HL-60/S4 treated with phorbol 12-myristate 13-acetate at 8.2 ng/mL for 4 days and 3 days (cell line): ENCODE data around the gene SCGN.
"Not testable (repeated sequence)": the region's sequence is repeated elsewhere in the genome, so short reads cannot be mapped to it uniquely, and the experiment has no call there.

Experiments used
- in situ Hi-C: fragments of 300-500 bp; cut with MboI; formaldehyde crosslinking; loops from 2 replicates; pipeline ENCODE4 v1.15.0; 2022; ENCODE audit warnings: low sequenced_read_pairs

SCGN gene

DNA sequence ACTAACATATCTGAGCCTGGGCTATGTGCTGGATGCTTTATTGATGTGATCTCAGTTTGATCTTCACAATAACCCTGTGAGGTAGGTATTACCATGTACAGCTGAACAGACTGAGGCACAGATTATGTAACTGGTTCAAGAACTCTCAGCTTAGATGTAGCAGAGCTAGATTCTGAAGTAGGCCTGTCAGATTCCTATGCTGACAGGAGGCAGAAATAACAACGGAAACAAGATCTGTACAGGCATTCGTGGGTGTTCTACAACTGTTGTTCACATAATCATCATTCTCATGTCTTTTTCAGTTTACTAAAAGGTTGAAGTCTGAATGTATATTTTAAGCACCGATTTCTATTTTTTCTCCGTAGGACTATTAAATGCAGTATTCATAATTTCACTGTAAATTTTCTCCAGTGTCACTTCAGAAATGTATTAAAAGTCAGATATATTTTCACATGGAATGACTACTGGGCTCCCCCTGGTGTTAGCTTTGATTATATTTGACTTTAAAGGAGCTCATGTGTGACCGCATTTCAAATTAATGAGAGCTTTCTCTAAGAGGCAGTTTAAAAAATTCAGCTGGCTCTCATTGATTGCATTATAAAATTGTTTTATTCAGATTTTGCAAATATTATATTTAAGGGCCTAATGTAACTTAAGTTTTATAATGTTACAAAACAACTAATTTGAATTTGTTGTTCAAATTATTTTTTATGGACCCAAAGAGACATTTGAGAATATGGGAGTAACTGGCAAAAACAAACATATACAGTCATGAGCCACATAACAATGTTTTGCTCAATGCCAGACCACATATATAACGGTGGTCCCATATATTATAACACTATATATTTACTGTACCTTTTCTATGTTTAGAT lies 66.1 kb downstream of the SCGN start:
- in situ Hi-C loops: no loop called here

DNA sequence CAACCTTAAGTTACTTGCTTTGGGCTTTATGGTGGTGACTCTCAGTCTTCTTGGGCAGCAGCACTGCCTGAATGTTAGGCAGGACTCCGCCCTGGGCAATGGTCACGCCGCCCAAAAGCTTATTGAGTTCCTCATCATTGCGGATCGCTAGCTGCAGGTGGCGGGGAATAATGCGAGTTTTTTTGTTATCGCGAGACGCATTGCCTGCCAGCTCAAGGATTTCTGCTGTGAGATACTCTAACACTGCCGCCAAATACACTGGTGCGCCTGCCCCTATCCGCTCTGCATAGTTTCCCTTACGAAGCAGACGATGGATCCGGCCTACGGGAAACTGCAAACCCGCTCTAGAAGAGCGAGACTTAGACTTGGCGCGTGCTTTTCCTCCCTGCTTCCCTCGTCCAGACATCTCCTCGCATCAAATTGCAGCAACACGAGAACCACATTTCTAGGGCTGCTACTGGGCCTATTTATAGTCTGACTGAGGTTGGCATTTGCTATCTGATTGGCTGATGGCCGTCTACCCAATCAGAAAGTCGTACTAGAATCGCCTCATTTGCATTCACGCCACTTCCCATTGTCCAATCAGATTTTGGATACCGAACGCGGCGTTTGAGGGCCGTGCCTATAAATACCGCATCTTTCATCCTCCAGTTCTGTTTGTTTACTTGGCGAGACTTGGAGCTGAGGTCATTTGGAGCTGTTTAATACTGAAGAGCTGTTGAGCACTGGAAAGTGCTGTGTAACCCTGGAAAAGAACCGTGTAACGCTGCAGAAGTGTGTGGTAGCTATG lies 74.3 kb downstream of the SCGN start:
- in situ Hi-C loops: no loop called here

- in situ Hi-C loops: no loop called here
Measured at GRCh38 chr6:25727028-25727427, 75.0 kb downstream of the SCGN start.

GRCh38 chr6:25730907-25731306 lies 78.9 kb downstream of the SCGN start:
- in situ Hi-C loops: no loop called here

GRCh38 chr6:25731721-25732120 lies 79.7 kb downstream of the SCGN start:
- in situ Hi-C loops: no loop called here

GRCh38 chr6:25732468-25733198 lies 80.6 kb downstream of the SCGN start:
- in situ Hi-C loops: no loop called here

DNA sequence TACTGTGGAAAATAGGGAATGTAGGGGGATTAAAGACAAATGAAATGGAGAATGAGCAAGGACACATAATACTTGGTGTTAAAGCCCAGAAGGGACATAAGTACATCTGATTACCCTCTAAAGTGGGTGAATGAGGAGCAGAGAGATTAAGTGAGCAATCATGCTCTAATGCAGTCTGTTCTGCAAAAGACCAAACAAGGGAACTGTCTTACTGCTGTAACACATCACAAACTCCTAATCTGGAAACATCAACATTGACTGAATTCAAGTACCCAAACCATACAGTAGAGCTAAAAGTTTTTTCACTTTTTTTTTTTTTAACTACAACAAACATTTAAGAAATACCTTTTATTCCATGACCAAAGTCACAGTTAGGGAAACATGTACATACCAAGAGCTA lies 83.2 kb downstream of the SCGN start:
- in situ Hi-C loops: no loop called here

DNA sequence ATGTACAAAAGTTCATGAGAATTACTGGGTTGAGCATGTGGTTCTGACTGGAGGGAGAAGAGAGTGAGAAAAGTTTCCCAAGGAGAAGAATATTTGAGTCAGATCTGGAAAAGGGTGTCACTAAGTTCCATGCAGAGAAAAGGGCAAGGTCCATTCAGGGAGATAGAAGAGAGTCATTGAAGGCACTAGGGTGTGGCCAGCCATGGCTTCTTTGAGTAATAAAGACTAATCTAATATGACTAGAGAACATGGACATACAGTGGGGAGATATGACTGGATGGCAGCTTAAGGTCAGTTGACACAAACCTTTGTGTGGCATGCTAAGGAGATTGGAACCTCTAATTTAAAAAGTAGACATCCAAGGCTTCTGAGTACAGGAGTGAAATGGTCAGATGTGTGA lies 91.9 kb downstream of the SCGN start:
- in situ Hi-C loops: no loop called here

DNA sequence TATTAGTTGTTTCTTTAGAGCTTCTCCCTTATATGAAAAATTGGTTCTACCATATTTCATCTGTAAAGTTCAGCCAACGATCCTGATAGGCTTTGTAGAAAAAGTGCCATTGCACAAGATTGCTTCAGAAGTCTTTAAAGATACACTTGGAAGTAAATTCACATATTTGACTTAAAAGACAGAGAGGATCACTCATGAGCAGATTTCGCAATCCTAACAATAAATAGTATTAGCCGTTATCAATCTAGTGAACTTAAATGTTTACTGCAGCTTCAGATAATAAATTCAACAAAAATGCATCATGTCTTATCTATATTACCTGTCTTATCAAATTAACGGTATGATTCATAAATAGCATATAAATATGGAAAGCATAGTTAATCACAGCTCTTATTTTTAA lies 93.8 kb downstream of the SCGN start:
- in situ Hi-C loops: no loop called here

DNA sequence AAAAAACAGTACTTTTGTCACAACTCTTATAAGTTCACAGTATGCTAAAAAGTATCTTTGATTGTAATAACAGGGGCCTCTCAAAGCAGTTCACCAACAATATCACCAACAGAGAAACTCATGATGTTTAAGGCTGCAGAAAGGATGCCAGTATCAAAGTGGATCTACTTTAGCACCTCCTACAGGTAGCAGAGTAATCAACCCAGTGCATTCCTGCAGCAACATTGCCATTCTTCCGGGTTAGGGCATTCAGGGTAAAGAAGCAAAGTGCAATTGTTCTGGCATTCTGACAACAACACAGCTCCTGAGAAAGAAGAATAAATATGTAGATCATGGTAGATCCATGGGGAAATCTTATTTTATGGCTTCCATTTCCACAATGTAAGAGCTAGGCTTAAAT lies 95.0 kb downstream of the SCGN start:
- in situ Hi-C loops: no loop called here

GRCh38 chr6:25747477-25747876 lies 95.5 kb downstream of the SCGN start:
- in situ Hi-C loops: no loop called here

DNA sequence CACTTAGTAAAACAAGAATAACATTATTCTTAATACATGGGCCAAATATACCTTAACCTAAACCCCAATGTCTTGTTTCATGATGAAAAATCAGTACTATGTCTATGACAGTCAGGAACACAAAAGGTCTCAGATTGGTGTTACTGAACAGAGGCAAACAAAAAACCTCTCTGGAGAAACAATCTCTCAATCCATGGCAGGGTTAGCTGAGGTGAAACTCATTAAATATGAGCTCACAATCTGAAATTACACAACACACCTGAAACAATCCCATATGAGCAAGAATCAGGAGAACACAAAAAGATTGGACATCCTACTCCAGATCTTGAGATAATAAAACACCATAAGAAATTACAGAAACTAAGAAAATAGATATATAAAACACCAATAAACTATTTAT lies 96.0 kb downstream of the SCGN start:
- in situ Hi-C loops: no loop called here

- in situ Hi-C loops: not testable (repeated sequence)
Measured at GRCh38 chr6:25748601-25749517, 96.8 kb downstream of the SCGN start.

GRCh38 chr6:25749837-25750236 lies 97.8 kb downstream of the SCGN start:
- in situ Hi-C loops: no loop called here

DNA sequence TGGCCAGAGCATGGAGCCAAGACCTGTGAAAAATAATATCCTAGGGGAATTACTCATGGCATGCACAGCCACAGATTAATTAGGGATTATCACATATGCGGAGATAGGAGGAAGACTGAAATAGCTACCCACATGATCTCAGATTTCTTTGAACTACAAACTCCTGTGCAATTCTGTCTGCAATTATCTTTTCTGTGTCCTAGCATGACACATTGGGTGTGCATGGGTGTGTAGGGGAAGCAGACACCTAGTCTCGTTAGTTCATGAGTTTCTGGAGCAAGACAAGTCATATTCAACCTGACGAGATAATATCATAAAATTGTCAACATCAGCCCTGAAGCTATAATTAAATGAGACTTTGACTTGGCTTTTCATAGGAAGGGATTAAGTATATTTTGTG lies 98.9 kb downstream of the SCGN start:
- in situ Hi-C loops: no loop called here
